Cardiac fibroblast (primary cell): ENCODE results near the gene PFDN4.

ENCODE experiments used
- DNase-seq, 2 donors: peaks; one replicate each; pipeline versions ENCODE4 v3.0.0 to v3.0.0-alpha.2; 2010; ENCODE audit warnings: low read depth in 2 of 2
- H3K4me3 ChIP-seq, 2 donors: replicated peaks in 1 of 2; 1 replicate in 1 of 2; 2 replicates in 1 of 2; pipeline ENCODE4 v1.5.1; 2011; ENCODE audit warnings: low read depth in 2 of 2, low read length in 2 of 2, mild to moderate bottlenecking in 2 of 2, moderate library complexity in 1 of 2
- TF ChIP-seq, protein P1 (sequence below): IDR thresholded peaks from one replicate; pipeline ENCODE4 v1.5.1; 2011; ENCODE audit warnings: low read depth, mild to moderate bottlenecking, low read length, inconsistent platforms

PFDN4 gene

DNA sequence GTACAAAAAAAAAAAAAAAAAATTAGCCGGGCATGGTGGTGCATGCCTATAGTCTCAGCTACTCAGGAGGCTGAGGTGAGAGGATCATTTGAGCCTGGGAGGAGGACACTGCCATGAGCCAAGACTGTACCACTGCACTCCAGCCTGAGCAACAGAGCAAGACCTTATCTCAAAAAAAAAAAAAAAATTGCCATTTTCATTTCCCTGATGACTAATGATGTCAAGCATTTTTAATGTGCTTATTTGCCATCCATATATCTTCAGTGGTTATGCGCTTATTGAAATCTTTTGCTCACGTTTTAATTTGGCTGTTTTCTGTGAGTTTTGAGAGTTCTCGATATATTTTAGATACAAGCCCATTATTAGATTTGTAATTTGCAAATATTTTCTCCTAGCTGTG is 46.7 kb downstream of the PFDN4 start:
- H3K4me3 ChIP-seq: no peak overlapping the region
- TF ChIP-seq, protein P1, sequence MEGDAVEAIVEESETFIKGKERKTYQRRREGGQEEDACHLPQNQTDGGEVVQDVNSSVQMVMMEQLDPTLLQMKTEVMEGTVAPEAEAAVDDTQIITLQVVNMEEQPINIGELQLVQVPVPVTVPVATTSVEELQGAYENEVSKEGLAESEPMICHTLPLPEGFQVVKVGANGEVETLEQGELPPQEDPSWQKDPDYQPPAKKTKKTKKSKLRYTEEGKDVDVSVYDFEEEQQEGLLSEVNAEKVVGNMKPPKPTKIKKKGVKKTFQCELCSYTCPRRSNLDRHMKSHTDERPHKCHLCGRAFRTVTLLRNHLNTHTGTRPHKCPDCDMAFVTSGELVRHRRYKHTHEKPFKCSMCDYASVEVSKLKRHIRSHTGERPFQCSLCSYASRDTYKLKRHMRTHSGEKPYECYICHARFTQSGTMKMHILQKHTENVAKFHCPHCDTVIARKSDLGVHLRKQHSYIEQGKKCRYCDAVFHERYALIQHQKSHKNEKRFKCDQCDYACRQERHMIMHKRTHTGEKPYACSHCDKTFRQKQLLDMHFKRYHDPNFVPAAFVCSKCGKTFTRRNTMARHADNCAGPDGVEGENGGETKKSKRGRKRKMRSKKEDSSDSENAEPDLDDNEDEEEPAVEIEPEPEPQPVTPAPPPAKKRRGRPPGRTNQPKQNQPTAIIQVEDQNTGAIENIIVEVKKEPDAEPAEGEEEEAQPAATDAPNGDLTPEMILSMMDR: no peak
- DNase-seq: peak; percentile 25 to 67

GRCh38 chr20:54255157-54255556 is 47.3 kb downstream of the PFDN4 start:
- H3K4me3 ChIP-seq: no peak overlapping the region
- DNase-seq: peak; percentile 42 to 92
- TF ChIP-seq, protein P1: no peak

GRCh38 chr20:54256202-54256601 is 48.3 kb downstream of the PFDN4 start:
- no peak overlapping the region for H3K4me3 ChIP-seq
- TF ChIP-seq, protein P1: no peak
- DNase-seq: no peak

DNA sequence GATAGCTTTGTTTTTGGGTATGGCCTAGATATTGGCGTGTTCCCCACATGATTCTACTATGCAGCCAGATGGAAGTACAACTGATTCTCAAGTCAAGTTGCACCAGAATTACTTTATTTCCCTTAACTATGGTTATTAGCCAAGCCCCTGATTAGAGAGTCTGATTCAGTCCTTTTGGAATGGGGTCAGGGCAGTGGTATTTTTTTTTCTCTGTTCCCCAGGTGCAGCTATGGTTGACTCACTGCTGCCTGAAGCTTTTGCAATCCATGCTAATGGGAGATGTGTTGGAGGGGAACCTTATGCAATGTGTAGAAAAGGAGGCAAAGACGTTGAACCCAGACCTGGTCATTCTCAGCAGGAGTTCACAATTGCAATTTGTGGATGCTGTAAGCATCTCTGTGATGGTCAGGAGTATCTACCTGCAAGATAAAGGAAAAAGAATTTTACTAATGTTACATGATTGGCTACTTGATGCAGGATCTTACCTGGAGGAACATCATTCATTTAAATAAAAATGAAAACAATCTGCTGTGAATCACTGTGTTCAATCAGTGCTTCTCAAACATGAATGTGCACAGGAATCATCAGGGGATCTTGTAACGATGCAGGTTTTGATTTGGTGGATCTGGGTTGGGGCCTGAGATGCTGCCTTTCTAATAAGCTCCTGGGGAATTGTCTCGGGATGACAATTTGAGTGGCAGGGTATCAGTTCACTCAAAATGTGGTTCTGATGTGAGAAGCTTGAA is 49.4 kb downstream of the PFDN4 start:
- peak; percentile 91 to 97 for DNase-seq
- no peak overlapping the region for H3K4me3 ChIP-seq
- TF ChIP-seq, protein P1: no peak

- no peak for DNase-seq
- TF ChIP-seq, protein P1: no peak
- no peak overlapping the region for H3K4me3 ChIP-seq
These were observed 52.2 kb downstream of the PFDN4 start for GRCh38 chr20:54260116-54260515.

DNA sequence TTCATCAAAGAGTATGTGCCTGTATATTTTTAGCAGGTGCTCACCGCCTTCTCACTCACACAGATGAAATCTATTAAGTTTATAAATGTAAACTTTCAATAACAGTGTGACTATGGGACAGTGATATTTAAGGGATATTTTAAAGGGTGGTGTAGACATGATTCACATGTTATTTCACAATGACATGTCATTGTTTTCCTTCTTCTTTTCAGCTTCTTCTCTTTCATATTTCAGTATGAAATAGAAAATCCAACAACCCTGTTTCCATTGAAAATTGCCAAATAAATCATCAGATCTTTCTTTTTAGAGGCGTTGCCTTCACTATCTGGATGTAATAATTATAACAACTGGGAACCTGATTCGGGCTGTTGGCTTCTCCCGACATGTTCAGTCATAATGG is 54.8 kb downstream of the PFDN4 start:
- H3K4me3 ChIP-seq: no peak overlapping the region
- TF ChIP-seq, protein P1: no peak
- peak in 1 of 2 donors; percentile 26 for DNase-seq
